GM12878 (cell line): ENCODE measurements around the gene C1orf50. TPM values are rescaled to one million over a fixed set of nuclear protein-coding genes. Genes with fewer than 3 reads are reported as not detected.
A peak's percentile ranks its signal among the peaks of the same experiment; 100 is the strongest.

ENCODE experiments used
- ATAC-seq: fragments of 200-7000 bp; cut with Tn5 transposase; 3 replicates; pipeline ENCODE4 v1.9.1; 2020; ENCODE audit warnings: mild to moderate bottlenecking, moderate library complexity
- BruUV-seq: library from RNA; stranded (reverse); fragments of 400-500 nt; replicated peaks from 2 replicates; lab custom pipeline; 2021; lab: Mats Ljungman, UMichigan
- CTCF ChIA-PET: fragments of 300-600 bp; sonication (Branson Sonifier 250); formaldehyde crosslinking; extraction: SDS; loops from one replicate; lab custom pipeline; 2021; ENCODE audit warnings: inconsistent platforms; lab: Yijun Ruan, JAX
- POLR2A ChIA-PET: fragments of 350-600 bp; formaldehyde crosslinking; extraction: SDS; loops from one replicate; lab custom pipeline; 2021; ENCODE audit warnings: inconsistent platforms; lab: Charles Lee
- RAD21 ChIA-PET: fragments of 300-600 bp; sonication (Branson Sonifier 250); formaldehyde crosslinking; loops from one replicate; lab custom pipeline; 2023; ENCODE audit warnings: antibody characterized with exemption; ENCODE audit not compliant: unreplicated experiment; lab: Charles Lee
- SMC1A ChIA-PET: fragments of 300-600 bp; sonication (Branson Sonifier 250); formaldehyde crosslinking; loops from one replicate; lab custom pipeline; 2023; ENCODE audit not compliant: unreplicated experiment, uncharacterized antibody; lab: Charles Lee
- DNase-seq: peaks from one replicate; pipeline ENCODE4 v3.0.0-alpha.2; 2011; ENCODE audit warnings: low read depth, low spot score
- FAIRE-seq: peaks from 3 replicates; lab custom pipeline; 2011; peaks lifted over from hg19 to GRCh38; lab: Jason Lieb, UNC
- H2AFZ ChIP-seq: 2 replicates; pipeline ENCODE4 v1.6.0; 2011; ENCODE audit warnings: low read depth, low read length, control low read depth; ENCODE audit not compliant: control insufficient read depth
- H3K27ac ChIP-seq: 2 replicates; pipeline ENCODE4 v1.5.1; 2011; ENCODE audit warnings: control low read depth; ENCODE audit not compliant: control insufficient read depth, insufficient read depth
- H3K27me3 ChIP-seq, 2 experiments: replicated peaks in 1 of 2; 2 replicates each; pipeline versions ENCODE4 v1.6.0 to v1.6.1; 2011; ENCODE audit warnings: low read length in 1 of 2; ENCODE audit not compliant: control insufficient read depth in 2 of 2, insufficient read depth in 2 of 2
- H3K36me3 ChIP-seq, 2 experiments: 2 replicates each; pipeline ENCODE4 v1.5.1; 2011; ENCODE audit warnings: low read length in 1 of 2; ENCODE audit not compliant: control insufficient read depth in 2 of 2, insufficient read depth in 2 of 2
- H3K4me1 ChIP-seq: 2 replicates; pipeline ENCODE4 v1.6.1; 2011; ENCODE audit warnings: mild to moderate bottlenecking, low read length, moderate library complexity, mixed read lengths; ENCODE audit not compliant: control insufficient read depth, insufficient read depth
- H3K4me2 ChIP-seq: 2 replicates; pipeline ENCODE4 v1.6.0; 2011; ENCODE audit warnings: control low read depth; ENCODE audit not compliant: control insufficient read depth, insufficient read depth
- H3K4me3 ChIP-seq: fragments of 200-600 bp; sonication (generic); 2 replicates; pipeline ENCODE4 v1.5.1; 2016
- H3K79me2 ChIP-seq: 2 replicates; pipeline ENCODE4 v1.6.0; 2011; ENCODE audit warnings: low read length; ENCODE audit not compliant: control insufficient read depth, insufficient read depth
- H3K9ac ChIP-seq: 2 replicates; pipeline ENCODE4 v1.8.0; 2011; ENCODE audit warnings: low read length, control low read depth, mixed read lengths; ENCODE audit not compliant: control insufficient read depth, insufficient read depth
- H3K9me3 ChIP-seq: replicated peaks from 3 replicates; pipeline ENCODE4 v1.5.1; 2011; ENCODE audit warnings: mild to moderate bottlenecking, low read length; ENCODE audit not compliant: control insufficient read depth, insufficient read depth
- H4K20me1 ChIP-seq: 2 replicates; pipeline ENCODE4 v1.6.0; 2011; ENCODE audit not compliant: control insufficient read depth, insufficient read depth
- CTCF ChIP-seq, 3 experiments: IDR thresholded peaks in 2 of 3; conservative IDR thresholded peaks in 1 of 3; 2 replicates each; pipeline ENCODE4 v1.5.1; 2011; ENCODE audit warnings: low read depth in 3 of 3, low read length in 3 of 3, mild to moderate bottlenecking in 3 of 3, control low read depth in 2 of 3, moderate library complexity in 2 of 3, inconsistent platforms in 1 of 3, mixed read lengths in 1 of 3; ENCODE audit not compliant: control insufficient read depth in 2 of 3, insufficient read depth in 1 of 3; ENCODE audit errors: extremely low read depth in 1 of 3
- RAD21 ChIP-seq: IDR thresholded peaks from 2 replicates; pipeline ENCODE4 v1.6.1; 2011; ENCODE audit warnings: mild to moderate bottlenecking, low read depth, low read length, moderate library complexity; ENCODE audit not compliant: insufficient read depth
- RELB ChIP-seq: fragments of 450-650 bp; IDR thresholded peaks from 2 replicates; pipeline ENCODE4 v1.6.1; 2017; ENCODE audit warnings: low read depth, mild to moderate bottlenecking, moderate library complexity
- ZZZ3 ChIP-seq: IDR thresholded peaks from 2 replicates; pipeline ENCODE4 v1.6.1; 2011; ENCODE audit warnings: low read depth; ENCODE audit not compliant: control insufficient read depth, insufficient read length
- WGBS: methylation state at CpG from one replicate; pipeline ENCODE4 v1.1.6; 2016; ENCODE audit warnings: low lambda C conversion rate; ENCODE audit not compliant: insufficient replicate concordance, insufficient coverage; ENCODE audit errors: missing lambda C conversion rate; 5-methylcytosine and 5-hydroxymethylcytosine counted together
- in situ Hi-C: fragments of 300-500 bp; cut with MboI; formaldehyde crosslinking; loops from 9 replicates; pipeline ENCODE4 v1.14.3; 2018; ENCODE audit warnings: mixed read lengths
- intact Hi-C: fragments of 100-400 bp; cut with micrococcal nuclease; formaldehyde crosslinking; loops from one replicate; pipeline ENCODE4 v1.14.2; 2022; ENCODE audit not compliant: unreplicated experiment
- polyA plus RNA-seq, 11 experiments: library from polyadenylated mRNA; depleted of rRNA in 4 of 11; unstranded in 6 of 11; stranded (reverse) in 5 of 11; fragments of >200 nt; fragmentation: Nextera tagmentation in 4 of 11; fragmentation: Illumina TruSeq in 1 of 11; extraction: Ambion mirVana in 4 of 11; extraction: Trizol in 1 of 11; gene quantifications; 1 replicate in 1 of 11; 2 replicates in 10 of 11; pipeline versions ENCODE4 v1.2.1 to v1.2.3, GENCODE V29; 2011 to 2016; ENCODE audit warnings: inconsistent platforms in 2 of 11, missing spikeins in 2 of 11, low read depth in 1 of 11
- total RNA-seq, 4 experiments: library from RNA; depleted of rRNA in 3 of 4; stranded (reverse); fragments of >200 nt in 3 of 4; fragmentation: Illumina TruSeq in 1 of 4; extraction: Trizol in 1 of 4; gene quantifications; 2 replicates each; pipeline versions ENCODE4 v1.2.1 to v1.2.3, GENCODE V29; 2013 to 2021

C1orf50 gene
- total and polyA plus RNA-seq, 10 of the 15 experiments (the other 5 are each of a cell fraction or from before 2014, with no cell fraction given) = 1.2 to 10.7 (median 6.7) TPM

DNA sequence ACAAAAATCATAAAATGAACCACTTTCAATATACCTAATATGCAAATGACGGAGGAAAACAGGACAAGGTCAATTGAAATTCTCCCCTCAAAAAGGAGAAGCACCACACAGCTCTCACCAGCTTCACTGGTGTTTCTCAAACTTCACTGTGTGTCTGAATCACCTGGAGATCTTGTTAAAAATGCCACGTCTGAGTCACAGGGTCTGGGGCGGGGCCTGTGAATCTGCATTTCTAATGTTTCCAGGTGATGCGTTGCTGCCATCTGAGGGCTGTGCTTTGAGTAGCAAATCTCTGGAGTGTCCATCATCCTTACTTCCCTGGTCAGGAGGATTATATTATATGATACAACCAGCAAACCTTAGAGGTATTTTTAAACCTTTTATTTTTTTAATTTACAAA is 36.1 kb upstream of the C1orf50 start:
- SMC1A ChIA-PET = interaction anchor here (0.8 kb wide), 1 partner anchor 392 kb away, joined by 4 read pairs; no protein-coding TSS in a partner anchor
- Histone ChIP-seq H3K9me3 (no peaks in the 10 kb centered on the region), H3K79me2 (no peaks in the 10 kb centered on the region), H2AFZ (no peak overlapping the region), H4K20me1 (no peaks in the 10 kb centered on the region), H3K36me3 (no peaks in the 10 kb centered on the region)
- DNase-seq = no peak
- peak; percentile 51 for ATAC-seq
- 0% methylated on average over 4 of the region's 4 CpGs for WGBS
- TF ChIP-seq RELB (no peak), ZZZ3 (no peak), CTCF (IDR thresholded peaks at IDR 0.05 in 2 of 3, conservative IDR thresholded peaks at IDR 0.05 in 1 of 3; ENCODE audit: control insufficient read depth in 2 of 3, extremely low read depth in 1 of 3, insufficient read depth in 1 of 3, low read depth in 3 of 3, low read length in 3 of 3) (peak in 2 of 3 experiments; percentile 13 to 20; a peak in 1 of 6 replicates), RAD21 (peak; percentile 45)
- TF ChIP-seq, all 136 proteins: peak for 2
- Histone ChIP-seq H3K27me3 (no peaks in the 10 kb centered on the region), H3K27ac (no peak overlapping the region), H3K9ac (no peak overlapping the region), H3K4me3 (no peak overlapping the region), H3K4me1 (no peaks in the 10 kb centered on the region), H3K4me2 (no peak overlapping the region; the same call in 1 of the 2 replicates)
- BruUV-seq = no TSS peak
- in situ Hi-C loops (loop anchor here (10.0 kb wide), 1 partner anchor 136 kb away; no protein-coding TSS in a partner anchor), intact Hi-C loops (no loop called here)
- ChIA-PET RAD21 (interaction anchor here (0.6 to 1.3 kb wide), 2 partner anchors 35 to 73 kb away, joined by 3 to 5 read pairs; no protein-coding TSS in a partner anchor), CTCF (no interaction called here), POLR2A (interaction anchor here (0.7 to 1.5 kb wide), 2 partner anchors 33 to 42 kb away, joined by 3 to 6 read pairs; no protein-coding TSS in a partner anchor)
- FAIRE-seq = peak; percentile 79
